Adrenal gland (tissue), 5 donors: ENCODE results near the gene GLRA2.

Source experiments
- POLR2A ChIP-seq, 2 donors: fragments of 450-650 bp; IDR thresholded peaks; one replicate each; pipeline ENCODE4 v1.6.1; 2017; ENCODE audit warnings: antibody characterized with exemption in 2 of 2, mild to moderate bottlenecking in 2 of 2, moderate library complexity in 1 of 2
- TF ChIP-seq, protein P1 (sequence below), 6 experiments: fragments of 450-650 bp in 4 of 6; fragments of 200-600 bp in 2 of 6; sonication (generic) in 1 of 6; IDR thresholded peaks; 1 replicate in 5 of 6; 2 replicates in 1 of 6; pipeline versions ENCODE4 v1.5.1 to v1.8.0; 2016 to 2021; ENCODE audit warnings: antibody characterized with exemption in 6 of 6, mild to moderate bottlenecking in 2 of 6, moderate library complexity in 1 of 6
- donor health status: DM: no; HTN: no; CAD: no.

DNA sequence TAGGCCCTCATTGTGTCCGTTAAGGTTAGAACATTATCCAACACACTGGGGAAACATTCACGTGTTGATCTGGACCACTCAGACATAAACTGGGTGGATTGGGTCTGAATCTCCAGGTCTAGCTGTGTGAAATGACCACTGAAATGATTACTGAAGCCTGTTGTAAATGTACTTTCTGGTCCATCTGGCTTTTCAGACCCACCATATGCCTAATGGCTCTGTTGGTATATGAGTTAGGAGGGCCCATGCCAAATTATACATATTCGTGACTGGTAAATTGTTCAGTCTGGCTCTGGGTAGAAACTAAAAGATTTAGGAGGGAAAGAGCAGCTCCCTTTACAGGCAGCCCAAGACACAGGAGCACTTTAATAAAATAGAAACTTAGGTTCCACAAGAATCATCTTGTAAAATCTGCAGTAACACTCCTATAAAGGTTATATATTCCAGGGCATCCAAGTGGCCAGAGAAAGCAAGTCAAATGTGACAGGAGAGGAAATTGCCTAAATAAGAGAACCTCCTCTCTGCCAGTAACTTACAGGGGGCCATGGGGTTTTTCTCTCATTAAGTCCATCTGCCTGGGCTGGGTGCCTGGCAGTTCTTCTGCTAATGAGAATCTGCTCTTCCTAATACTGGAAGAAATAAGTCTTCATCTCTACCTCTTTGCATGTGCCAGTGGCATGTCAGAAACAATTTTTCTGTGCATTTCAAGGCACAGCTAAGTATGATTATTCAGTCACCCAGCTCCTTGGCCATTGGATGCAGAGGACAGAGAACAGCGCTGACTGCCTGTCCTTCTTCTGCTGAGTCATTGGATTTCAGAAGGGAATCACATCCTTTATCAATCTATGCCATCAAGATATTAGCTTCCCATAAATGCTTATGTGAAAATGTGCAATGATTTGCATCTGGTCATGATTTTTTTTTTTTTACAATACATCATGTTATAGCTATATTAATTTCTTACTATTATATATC lies 112.6 kb downstream of the GLRA2 start:
- TF ChIP-seq, protein P1, sequence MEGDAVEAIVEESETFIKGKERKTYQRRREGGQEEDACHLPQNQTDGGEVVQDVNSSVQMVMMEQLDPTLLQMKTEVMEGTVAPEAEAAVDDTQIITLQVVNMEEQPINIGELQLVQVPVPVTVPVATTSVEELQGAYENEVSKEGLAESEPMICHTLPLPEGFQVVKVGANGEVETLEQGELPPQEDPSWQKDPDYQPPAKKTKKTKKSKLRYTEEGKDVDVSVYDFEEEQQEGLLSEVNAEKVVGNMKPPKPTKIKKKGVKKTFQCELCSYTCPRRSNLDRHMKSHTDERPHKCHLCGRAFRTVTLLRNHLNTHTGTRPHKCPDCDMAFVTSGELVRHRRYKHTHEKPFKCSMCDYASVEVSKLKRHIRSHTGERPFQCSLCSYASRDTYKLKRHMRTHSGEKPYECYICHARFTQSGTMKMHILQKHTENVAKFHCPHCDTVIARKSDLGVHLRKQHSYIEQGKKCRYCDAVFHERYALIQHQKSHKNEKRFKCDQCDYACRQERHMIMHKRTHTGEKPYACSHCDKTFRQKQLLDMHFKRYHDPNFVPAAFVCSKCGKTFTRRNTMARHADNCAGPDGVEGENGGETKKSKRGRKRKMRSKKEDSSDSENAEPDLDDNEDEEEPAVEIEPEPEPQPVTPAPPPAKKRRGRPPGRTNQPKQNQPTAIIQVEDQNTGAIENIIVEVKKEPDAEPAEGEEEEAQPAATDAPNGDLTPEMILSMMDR (IDR thresholded peaks at IDR 0.05): no peak
- TF ChIP-seq POLR2A (IDR thresholded peaks at IDR 0.05): no peak
